GM10248 (cell line): ENCODE measurements around the gene EXD3.

Source experiments
- CTCF ChIA-PET: fragments of 300-600 bp; sonication (Branson Sonifier 250); formaldehyde crosslinking; extraction: SDS; loops from one replicate; lab custom pipeline; 2021; ENCODE audit warnings: antibody characterized with exemption; lab: Yijun Ruan, JAX
- POLR2A ChIA-PET: fragments of 350-650 bp; sonication (Branson Sonifier 250); formaldehyde crosslinking; extraction: SDS; loops from one replicate; lab custom pipeline; 2020; ENCODE audit warnings: antibody characterized with exemption; lab: Yijun Ruan, JAX
- DNase-seq: peaks from one replicate; pipeline ENCODE4 v3.0.0; 2012; ENCODE audit errors: extremely low spot score
- TF ChIP-seq, protein P1 (sequence below): IDR thresholded peaks from 2 replicates; pipeline ENCODE4 v1.5.1; 2012; ENCODE audit warnings: mild to moderate bottlenecking, low read depth; ENCODE audit errors: extremely low read depth, missing control alignments, control extremely low read depth

The EXD3 gene

DNA sequence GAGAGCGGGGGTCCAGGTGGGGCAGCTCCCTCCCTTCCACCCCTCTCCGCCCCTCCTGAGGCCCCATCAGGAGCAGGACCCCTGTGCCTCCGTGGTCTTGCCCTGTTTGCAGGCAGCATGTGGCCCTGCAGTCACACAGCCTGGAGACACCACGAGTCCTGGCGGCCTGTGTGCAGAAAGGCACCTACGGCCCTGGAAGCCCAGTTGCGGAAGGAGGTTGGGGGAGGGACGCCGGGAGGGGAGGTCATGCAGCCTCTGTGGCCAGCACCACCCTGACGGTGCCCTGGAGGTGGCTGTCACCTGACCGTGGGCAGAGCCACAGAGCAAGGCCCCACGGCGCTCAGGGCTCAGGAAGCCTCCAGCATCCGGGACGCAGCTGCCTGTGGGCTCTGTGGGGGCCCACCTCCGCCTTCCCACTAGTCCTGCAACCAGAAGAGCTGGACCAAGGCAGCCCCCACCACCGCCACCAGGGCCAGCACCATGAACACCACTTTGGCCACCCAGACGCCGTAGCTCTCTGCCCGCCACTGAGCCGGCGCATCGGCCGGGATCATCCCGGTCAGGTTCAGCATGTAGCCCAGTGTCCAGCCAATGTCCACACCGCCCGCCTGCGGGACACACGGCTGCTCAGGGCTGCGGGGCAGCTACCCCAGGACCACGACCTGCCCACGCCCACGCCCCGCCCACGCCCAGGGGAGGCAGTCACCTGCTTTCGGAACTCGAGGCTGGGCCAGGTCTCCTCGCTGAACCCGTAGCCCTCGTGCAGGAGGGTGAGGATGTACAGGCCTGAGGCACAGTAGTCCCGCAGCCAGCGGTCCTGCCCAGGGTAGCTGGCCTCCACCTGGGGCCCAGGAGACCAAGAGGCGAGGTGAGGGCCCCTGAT, 11.8 kb upstream of the EXD3 start:
- no peak for DNase-seq
- POLR2A ChIA-PET: no interaction called here
- CTCF ChIA-PET: interaction anchor here (0.7 to 3.5 kb wide), 4 partner anchors 9 to 11 kb away, joined by 3 to 21 read pairs (median 8); partner anchors contain the start of genes EXD3 and NOXA1
- TF ChIP-seq, protein P1, sequence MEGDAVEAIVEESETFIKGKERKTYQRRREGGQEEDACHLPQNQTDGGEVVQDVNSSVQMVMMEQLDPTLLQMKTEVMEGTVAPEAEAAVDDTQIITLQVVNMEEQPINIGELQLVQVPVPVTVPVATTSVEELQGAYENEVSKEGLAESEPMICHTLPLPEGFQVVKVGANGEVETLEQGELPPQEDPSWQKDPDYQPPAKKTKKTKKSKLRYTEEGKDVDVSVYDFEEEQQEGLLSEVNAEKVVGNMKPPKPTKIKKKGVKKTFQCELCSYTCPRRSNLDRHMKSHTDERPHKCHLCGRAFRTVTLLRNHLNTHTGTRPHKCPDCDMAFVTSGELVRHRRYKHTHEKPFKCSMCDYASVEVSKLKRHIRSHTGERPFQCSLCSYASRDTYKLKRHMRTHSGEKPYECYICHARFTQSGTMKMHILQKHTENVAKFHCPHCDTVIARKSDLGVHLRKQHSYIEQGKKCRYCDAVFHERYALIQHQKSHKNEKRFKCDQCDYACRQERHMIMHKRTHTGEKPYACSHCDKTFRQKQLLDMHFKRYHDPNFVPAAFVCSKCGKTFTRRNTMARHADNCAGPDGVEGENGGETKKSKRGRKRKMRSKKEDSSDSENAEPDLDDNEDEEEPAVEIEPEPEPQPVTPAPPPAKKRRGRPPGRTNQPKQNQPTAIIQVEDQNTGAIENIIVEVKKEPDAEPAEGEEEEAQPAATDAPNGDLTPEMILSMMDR: no peak

DNA sequence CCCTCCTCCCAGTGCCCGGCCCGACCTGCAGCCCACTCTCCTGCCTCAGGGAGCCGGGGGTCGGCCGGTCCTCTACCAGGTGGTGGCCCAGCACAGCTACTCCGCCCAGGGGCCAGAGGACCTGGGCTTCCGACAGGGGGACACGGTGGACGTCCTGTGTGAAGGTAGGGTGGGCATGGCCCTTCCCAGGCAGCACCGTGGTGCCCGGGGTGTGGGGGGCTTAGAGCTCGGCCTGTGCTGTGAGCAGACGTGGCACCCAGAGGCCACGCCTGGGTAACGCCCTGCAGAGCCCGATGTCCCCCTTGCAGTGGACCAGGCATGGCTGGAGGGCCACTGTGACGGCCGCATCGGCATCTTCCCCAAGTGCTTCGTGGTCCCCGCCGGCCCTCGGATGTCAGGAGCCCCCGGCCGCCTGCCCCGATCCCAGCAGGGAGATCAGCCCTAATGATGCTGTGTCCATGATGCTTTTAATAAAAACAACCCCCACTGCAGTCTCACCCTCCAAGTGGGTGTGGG, 11.0 kb upstream of the EXD3 start:
- TF ChIP-seq, protein P1: no peak
- no peak for DNase-seq
- POLR2A ChIA-PET: no interaction called here
- CTCF ChIA-PET: interaction anchor here (1.0 to 3.5 kb wide), 3 partner anchors 10 to 12 kb away, joined by 4 to 21 read pairs (median 12); partner anchors contain the start of genes EXD3 and NOXA1

DNA sequence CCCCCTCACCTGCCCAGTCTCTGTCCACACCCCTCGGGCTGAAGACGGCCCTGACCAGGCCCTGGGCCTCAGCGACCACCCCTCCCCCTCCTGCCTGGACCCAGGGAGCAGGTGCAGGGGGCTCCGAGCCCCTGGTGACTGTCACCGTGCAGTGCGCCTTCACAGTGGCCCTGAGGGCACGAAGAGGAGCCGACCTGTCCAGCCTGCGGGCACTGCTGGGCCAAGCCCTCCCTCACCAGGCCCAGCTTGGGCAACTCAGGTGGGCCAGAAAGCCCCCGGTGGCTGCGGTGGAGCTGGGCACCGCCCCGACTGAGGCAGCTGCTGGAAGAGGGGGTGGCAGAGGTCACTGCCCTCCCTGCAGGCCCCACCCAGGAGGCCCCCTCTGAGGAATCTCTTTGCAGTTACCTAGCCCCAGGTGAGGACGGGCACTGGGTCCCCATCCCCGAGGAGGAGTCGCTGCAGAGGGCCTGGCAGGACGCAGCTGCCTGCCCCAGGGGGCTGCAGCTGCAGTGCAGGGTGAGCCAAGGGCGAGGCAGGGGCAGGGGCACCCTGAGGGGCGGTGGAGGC, 10.5 kb upstream of the EXD3 start:
- DNase-seq: no peak
- CTCF ChIA-PET: interaction anchor here (1.0 to 3.5 kb wide), 3 partner anchors 10 to 13 kb away, joined by 4 to 21 read pairs (median 12); partner anchors contain the start of genes EXD3 and NOXA1
- POLR2A ChIA-PET: no interaction called here
- TF ChIP-seq, protein P1: no peak

DNA sequence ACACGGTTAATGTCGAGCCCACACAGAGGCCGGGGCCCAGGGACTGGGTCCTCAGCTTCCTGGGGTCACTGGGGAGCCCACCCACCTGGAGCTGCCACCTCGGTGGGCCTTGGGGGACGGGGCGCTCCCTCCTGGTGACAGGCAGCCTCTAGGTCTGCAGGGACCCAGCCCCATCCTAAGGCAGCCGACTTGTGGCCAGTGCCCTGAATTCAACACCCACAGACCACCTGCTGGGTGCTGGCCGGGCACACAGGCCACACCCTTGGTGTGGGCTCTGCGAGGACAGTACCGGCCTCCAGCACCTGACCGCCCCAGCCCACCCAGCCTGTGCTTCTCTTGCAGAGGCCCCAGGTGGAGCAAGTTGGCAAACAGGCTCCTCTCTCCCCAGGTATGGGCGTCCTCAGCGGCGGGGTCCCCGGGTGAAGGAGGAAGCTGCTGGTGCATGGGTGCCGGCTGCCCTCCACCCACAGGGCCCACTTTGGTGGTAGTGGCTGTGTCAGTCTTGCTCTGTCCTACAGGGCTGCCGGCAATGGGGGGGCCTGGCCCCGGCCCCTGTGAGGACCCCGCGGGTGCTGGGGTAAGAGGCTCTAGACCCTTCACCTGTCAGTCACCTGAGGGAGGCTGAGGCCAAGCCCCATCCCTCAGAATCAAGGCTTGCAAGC, 9.9 kb upstream of the EXD3 start:
- no peak for DNase-seq
- TF ChIP-seq, protein P1: no peak
- CTCF ChIA-PET: interaction anchor here (2.2 to 3.5 kb wide), 2 partner anchors 9 to 13 kb away, joined by 12 to 21 read pairs; partner anchors contain the start of genes EXD3 and NOXA1
- POLR2A ChIA-PET: no interaction called here

DNA sequence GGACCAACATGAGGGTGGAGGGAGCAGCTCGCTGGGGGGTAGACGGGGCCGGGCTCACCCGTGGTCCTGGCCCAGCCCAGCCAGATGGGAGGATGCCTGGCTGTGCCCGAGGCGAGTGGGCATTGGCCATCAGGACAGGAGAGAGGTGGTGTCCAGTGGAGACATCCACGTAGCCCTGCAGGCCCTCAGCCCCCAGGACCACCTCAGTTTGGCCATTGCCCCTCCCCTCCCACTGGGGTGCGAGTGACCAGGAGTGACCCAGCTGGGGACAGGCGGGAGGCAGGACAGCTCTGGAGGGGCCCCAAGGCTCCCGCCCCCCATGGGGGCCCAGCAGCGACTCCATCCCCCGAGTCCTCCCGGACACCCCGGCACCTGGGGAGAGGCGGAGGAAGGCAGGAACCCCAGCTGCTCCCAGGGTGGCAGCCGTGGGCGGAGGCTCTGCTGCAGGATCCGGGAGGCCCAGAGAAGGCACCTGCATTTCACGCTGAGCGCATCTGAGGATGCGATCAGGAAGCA, 8.5 kb upstream of the EXD3 start:
- no peak for DNase-seq
- CTCF ChIA-PET: interaction anchor here (1.8 to 3.5 kb wide), 2 partner anchors 8 to 13 kb away, joined by 6 to 21 read pairs; partner anchors contain the start of genes EXD3 and NOXA1
- TF ChIP-seq, protein P1: no peak
- POLR2A ChIA-PET: no interaction called here
